ENCODE data around the gene HOXB8. TPM values are rescaled to one million over a fixed set of nuclear protein-coding genes. Genes with fewer than 3 reads are reported as not detected.

The HOXB8 gene
- total RNA-seq, 1 experiment from 2014 or later = not detected

GRCh38 chr17:48579760-48580554 lies 35.1 kb downstream of the HOXB8 start:
- H3F3A ChIP-seq (ENCODE audit: low read length, unreplicated experiment) = no peaks in the 10 kb centered on the region
- 0 out of 2 replicates have a peak, but pooled peaks cover 6% of the 10 kb centered on the region for H3K79me2 ChIP-seq (ENCODE audit: low read length)
- H3K36me3 ChIP-seq (ENCODE audit: low read depth, low read length) = no peaks in the 10 kb centered on the region
- TF ChIP-seq EZH2phosphoT487 (IDR thresholded peaks at IDR 0.05; ENCODE audit: borderline replicate concordance, low read length) = no peak
- TF ChIP-seq CTCF (conservative IDR thresholded peaks at IDR 0.05; ENCODE audit: low read depth, low read length) = no peak
- TF ChIP-seq EZH2 (IDR thresholded peaks at IDR 0.05; ENCODE audit: low read length, unreplicated experiment) = no peak
- intact Hi-C loops (cut with micrococcal nuclease) = no loop called here
- no peak overlapping the region for H2AFZ ChIP-seq (ENCODE audit: low read length)
- H3K27ac ChIP-seq (ENCODE audit: low read length) = no peak overlapping the region
- no peaks in the 10 kb centered on the region for H4K20me1 ChIP-seq (ENCODE audit: low read length)
- ChIA-PET CTCF (no interaction called here), POLR2A (ENCODE audit: unreplicated experiment) (no interaction called here)
- BruUV-seq (replicated peaks) = no TSS peak
- no peaks in the 10 kb centered on the region for H3K9me3 ChIP-seq (ENCODE audit: low read length)
- no peaks in the 10 kb centered on the region for H3K27me3 ChIP-seq (ENCODE audit: low read length)
- H3K4me2 ChIP-seq (ENCODE audit: low read length) = no peak overlapping the region
- H3K4me1 ChIP-seq (ENCODE audit: insufficient read depth, low read length) = peaks cover 25% of the 10 kb centered on the region
- H3K4me3 ChIP-seq (ENCODE audit: low read length) = no peak overlapping the region
- H3K9me2 ChIP-seq (replicated peaks; ENCODE audit: low read length) = no peaks in the 10 kb centered on the region
- DNase-seq = no peak
- ATAC-seq = no peak
- H3K9ac ChIP-seq (ENCODE audit: low read length) = no peak overlapping the region

DNA sequence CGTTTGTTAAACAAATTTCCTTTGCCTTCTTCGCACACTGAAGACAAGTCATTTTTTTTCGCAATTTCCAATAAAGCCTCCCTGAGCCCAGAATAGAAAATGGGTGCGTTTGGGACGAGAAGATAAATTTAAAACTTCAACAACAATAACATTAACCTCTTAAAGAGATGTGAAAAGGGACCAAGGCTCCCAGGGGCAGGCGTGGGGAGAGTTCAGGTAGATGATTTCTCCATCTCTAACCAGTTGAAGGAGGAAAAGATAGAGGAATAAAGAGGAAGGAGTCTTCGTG lies 35.7 kb downstream of the HOXB8 start:
- H2AFZ ChIP-seq (ENCODE audit: low read length) = no peak overlapping the region
- H3K27me3 ChIP-seq (ENCODE audit: low read length) = no peaks in the 10 kb centered on the region
- no peak overlapping the region for H3K27ac ChIP-seq (ENCODE audit: low read length)
- TF ChIP-seq CTCF (conservative IDR thresholded peaks at IDR 0.05; ENCODE audit: low read depth, low read length) = no peak
- TF ChIP-seq EZH2 (IDR thresholded peaks at IDR 0.05; ENCODE audit: low read length, unreplicated experiment) = no peak
- TF ChIP-seq EZH2phosphoT487 (IDR thresholded peaks at IDR 0.05; ENCODE audit: borderline replicate concordance, low read length) = no peak
- no peaks in the 10 kb centered on the region for H4K20me1 ChIP-seq (ENCODE audit: low read length)
- intact Hi-C loops (cut with micrococcal nuclease) = no loop called here
- DNase-seq (no peak), ATAC-seq (no peak)
- no peak overlapping the region for H3K4me2 ChIP-seq (ENCODE audit: low read length)
- no peak overlapping the region for H3K4me3 ChIP-seq (ENCODE audit: low read length)
- H3K36me3 ChIP-seq (ENCODE audit: low read depth, low read length) = no peaks in the 10 kb centered on the region
- POLR2A ChIA-PET (ENCODE audit: unreplicated experiment) = no interaction called here
- peaks cover 25% of the 10 kb centered on the region for H3K4me1 ChIP-seq (ENCODE audit: insufficient read depth, low read length)
- H3K9me3 ChIP-seq (ENCODE audit: low read length) = no peaks in the 10 kb centered on the region
- CTCF ChIA-PET = no interaction called here
- H3F3A ChIP-seq (ENCODE audit: low read length, unreplicated experiment) = no peaks in the 10 kb centered on the region
- 0 out of 2 replicates have a peak, but pooled peaks cover 6% of the 10 kb centered on the region for H3K79me2 ChIP-seq (ENCODE audit: low read length)
- H3K9ac ChIP-seq (ENCODE audit: low read length) = no peak overlapping the region
- H3K9me2 ChIP-seq (replicated peaks; ENCODE audit: low read length) = no peaks in the 10 kb centered on the region
- BruUV-seq (replicated peaks) = no TSS peak

Measured in PC-3 (cell line).